Measurements from ENCODE around the gene CCDC63.
A peak's percentile ranks its signal among the peaks of the same experiment; 100 is the strongest.
"Not testable (repeated sequence)": the region's sequence is repeated elsewhere in the genome, so short reads cannot be mapped to it uniquely, and the experiment has no call there.

Gene CCDC63

DNA sequence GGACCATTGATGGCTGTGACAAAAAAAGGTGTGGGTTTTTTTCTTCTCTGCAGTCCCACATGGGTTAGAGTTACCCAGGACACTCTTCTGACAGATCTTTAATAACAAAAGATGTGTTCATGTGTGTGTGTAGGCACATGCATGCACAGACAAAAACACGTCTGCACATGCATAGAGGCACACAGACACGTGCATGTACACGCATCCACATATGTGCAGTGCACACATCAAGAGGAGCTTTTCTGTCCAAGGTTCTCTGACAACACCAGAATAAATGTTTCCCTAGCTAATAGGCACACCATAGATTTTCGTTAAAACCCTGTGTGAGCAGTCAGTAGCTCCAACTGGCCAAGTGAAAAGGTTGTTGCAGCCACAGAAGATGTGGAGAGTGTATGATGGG is 76.4 kb downstream of the CCDC63 start:
- no peak for DNase-seq (ENCODE audit: low spot score)

DNA sequence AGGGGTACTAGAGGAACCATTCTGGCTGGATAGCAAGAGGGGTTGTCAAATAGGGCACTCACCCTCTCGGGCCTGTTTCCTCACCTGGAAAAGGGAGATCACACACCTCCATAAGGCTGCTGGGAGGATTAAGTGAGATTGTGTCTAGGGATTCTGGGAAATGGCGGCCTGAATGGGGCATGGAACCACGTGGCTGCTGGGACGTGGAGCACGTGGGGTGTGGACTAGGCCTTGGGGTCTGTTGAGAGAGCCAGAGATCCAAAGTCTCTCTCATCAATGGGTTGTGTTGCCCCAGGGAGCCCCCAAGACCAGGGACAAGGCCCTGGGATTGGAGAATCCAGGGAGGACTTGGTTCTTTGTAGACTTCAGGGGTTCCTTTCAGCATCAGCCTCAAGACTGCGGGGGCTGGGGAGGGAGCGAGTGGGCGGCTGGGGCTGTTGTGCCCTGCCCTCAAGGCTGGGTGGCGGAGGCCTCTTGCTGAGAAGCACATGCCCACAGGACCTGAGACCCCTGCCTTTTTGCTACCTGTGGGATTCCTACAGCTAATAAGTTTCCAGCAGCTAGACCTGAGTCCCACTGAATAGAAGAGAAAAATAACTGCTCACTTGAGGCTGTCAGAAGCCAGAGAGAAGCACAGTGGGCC is 77.0 kb downstream of the CCDC63 start:
- DNase-seq (ENCODE audit: low spot score) = no peak

DNA sequence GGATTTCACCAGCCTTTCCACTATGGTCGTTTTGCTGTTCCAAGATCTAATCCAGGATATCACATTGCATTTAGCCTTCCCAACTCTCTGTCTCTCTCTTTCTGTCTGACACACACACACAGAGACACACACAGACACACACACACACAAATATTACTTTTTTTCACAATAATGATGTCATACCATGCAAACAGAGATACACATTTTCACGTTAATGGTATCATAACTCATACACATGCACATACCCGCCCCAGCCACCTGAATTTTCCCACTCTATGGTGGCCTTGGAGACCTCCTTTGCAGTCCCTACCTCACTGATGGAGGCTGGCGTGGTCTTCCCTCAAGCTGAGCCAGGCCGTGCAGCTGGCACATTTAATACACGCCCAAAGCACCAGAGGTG is 80.8 kb downstream of the CCDC63 start:
- no peak for DNase-seq (ENCODE audit: low spot score)

DNA sequence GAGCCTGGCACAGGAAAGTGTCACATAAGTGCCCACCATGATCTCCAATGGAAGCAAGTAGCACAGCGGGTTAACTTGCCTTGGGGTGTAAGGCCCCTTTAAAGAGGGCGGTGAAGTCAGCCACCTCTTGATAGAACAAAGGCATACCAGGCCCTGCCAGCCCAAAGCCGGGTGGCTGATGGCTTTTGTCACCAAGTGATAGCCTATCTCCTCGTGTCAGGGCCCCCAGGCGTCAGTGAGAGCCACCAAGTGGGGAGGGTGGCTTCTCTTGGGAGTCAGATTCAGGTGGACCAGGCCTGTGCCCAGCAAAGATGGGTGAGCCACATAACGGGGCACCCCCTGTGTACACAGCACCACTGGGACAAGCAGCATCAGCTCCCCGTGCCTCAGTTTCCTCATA is 81.9 kb downstream of the CCDC63 start:
- no peak for DNase-seq (ENCODE audit: low spot score)

DNA sequence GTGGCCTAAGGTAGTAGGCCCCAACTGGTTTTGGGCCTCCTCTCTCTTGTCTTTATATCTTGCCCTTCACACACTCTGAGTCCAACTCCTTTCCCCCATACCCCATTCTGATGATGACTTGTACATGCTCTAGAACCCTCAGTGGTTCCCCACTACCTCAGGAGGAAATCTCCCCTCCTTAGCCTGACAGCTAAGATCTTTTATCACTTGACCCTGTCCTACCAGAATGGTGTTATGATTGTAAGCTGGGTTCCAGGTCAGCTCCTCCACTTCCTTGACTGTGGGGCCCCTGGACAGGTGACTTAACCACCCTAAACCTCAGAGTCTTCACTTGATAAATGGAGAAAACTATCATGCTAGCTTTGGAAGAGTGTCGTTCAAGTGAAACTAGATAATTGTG is 83.0 kb downstream of the CCDC63 start:
- no peak for DNase-seq (ENCODE audit: low spot score)

DNA sequence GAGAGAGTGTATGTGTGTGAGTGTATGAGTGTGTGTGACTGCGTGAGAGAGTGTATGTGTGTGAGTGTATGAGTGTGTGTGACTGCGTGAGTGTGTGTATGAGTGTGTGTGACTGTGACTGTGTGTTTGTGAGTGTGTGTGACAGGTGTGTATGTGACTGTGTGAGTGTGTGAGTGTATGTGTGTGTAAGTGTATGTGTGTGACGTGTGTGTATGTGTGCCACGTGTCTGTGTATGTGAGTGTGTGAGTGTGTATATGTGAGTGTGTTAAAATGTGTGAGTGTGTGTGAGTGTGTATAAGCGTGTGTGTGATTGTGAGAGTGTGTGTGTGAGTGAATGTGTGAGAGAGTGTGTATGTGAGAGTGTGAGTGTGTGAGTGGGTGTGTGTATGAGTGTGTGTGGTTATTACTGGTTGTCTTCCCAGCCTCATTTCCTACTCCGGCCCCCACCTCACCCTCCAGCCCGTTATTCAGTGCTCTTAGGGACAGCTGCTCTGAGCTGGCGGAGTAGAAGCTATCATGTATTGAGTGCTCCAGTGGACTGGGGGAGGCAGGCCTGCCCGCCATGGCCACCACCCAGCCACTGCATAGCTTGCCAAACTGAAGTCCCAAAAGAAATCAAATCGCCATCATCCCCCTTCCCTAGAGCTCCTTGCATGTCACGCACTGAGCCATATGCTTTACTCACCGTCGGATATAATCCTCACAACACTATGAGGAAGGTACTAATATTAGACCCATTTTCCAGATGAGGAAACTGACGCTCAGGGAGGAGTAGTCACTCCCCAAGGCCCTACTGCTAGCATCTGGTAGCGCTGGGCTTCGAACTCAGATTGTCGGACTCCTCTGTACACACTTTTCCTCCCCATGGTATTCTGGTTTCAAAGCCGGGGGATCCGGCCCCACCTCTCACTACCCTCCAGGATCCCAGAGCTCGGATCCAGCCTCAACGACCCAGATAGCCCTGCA is 83.8 kb downstream of the CCDC63 start:
- no peak for DNase-seq (ENCODE audit: low spot score)

DNA sequence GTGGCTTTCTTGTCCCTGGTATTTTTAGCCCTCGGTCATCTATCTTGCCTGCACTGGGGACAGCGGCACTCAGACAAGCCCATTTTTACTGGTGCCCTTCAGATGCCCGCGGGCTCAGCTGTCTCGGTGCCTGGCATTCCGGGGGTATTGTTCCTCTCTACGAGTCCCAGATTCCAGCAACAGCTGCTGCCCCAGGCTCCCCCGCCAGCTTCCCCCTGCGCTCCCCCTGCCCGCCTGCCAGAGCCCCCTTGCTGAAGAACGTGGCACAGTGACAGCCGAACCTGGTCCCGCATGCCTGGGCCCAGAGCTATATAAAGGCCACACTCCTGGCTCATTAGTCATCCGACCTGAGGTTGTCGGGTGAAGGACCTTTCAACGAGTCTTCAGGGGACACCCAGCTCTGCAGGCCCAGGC is 84.5 kb downstream of the CCDC63 start:
- DNase-seq (ENCODE audit: low spot score) = no peak

DNA sequence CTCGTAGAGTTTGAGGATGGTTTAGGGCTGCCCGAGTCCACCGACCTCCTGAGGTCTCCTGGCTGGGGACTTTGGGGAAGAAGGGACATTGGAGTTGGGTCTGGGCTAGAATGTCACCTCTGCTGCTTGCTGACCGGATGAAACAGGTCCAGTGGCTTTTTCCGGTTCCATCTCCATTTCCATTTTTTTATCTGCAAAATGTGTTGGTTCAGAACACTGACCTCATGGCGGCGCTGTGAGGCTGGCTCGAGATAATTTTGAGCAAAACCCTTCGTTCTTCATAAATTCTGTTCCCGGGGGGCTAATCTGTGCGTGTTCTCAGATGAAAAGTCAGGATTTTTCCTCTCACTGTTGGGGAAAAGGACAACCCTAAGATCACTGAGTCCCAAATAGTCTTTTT is 85.3 kb downstream of the CCDC63 start:
- no peak for DNase-seq (ENCODE audit: low spot score)

DNA sequence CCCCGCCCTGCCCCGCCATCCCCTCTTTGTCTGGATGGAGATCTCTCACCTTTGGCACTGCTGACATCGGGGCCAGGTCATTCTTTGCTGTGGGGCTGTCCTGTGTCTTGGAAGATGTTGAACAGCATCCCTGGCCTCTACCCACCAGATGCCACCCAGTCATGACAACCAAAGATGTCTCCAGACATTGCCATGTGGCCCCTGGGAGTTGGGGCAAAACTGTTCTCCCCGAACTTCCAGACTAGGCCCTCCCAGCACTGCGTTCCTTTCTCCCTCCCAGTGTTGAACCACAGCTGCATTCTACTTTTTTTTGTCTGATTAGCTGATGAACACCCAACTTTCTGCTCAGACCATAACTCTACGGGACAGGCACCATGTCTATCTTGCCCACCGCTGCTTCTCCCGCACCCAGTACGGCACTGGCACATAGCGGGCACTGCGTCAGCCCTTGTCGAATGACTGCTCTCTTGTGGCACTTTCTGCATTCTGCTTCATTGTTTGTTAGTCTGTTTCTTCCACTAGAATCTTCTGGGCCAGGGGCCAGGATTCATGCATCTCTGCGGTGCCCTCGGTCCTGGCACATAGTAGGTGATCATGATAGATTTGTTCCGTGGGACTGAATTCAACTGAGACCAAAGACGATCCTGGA is 86.7 kb downstream of the CCDC63 start:
- no peak for DNase-seq (ENCODE audit: low spot score)

DNA sequence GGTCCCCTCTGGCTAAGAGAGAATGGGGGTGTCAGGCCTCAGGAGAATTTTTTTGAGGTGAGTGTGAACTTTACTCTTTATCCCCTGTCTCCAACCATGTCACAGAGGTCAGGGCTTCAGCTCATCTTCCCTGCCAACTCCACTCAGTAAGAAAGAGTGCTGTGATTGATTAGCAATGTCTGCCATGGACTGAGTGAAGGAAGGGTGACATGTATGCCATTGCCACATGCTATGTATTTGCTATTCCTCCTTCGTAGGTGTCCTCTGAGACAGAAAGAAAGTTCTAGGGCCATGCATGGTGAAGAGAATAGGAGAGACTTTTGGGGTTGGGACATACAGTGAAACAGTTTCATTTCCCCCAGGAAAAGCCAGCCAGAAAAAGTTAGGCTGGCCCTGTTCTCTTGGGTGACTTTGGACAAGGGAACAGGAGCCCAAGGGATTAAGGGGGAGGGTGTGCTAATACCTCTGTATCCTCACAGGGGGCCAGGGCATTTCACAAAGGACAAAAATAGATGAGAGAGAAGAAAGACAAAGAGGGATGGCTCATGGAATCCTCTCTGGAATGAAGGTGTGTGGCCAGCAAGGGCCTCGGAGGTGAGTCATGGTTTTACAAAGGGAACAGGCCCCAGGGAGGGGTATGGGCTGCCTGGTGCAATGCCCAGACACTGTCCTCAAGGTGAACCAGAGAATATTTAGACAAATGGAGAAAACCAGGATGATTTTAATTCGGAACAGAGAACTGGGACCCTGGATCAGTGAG is 87.5 kb downstream of the CCDC63 start:
- no peak for DNase-seq (ENCODE audit: low spot score)

DNA sequence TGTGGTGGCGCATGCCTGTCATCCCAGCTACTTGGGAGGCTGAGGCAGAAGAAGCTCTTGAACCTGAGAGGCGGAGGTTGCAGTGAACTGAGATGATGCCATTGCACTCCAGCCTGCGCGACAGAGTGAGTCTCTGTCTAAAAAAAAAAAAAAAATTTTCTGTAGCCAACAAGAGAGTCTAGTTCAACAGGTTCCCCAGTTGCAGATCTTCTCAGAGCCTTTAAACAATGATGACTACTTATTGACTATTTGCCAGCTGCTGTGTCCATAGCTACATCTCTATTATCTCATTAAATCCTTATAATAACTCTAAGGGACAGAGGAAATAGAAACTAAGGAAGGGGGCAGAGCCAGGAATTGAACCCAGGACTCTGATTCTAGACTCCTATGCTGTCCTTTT is 88.8 kb downstream of the CCDC63 start:
- no peak for DNase-seq (ENCODE audit: low spot score)

DNA sequence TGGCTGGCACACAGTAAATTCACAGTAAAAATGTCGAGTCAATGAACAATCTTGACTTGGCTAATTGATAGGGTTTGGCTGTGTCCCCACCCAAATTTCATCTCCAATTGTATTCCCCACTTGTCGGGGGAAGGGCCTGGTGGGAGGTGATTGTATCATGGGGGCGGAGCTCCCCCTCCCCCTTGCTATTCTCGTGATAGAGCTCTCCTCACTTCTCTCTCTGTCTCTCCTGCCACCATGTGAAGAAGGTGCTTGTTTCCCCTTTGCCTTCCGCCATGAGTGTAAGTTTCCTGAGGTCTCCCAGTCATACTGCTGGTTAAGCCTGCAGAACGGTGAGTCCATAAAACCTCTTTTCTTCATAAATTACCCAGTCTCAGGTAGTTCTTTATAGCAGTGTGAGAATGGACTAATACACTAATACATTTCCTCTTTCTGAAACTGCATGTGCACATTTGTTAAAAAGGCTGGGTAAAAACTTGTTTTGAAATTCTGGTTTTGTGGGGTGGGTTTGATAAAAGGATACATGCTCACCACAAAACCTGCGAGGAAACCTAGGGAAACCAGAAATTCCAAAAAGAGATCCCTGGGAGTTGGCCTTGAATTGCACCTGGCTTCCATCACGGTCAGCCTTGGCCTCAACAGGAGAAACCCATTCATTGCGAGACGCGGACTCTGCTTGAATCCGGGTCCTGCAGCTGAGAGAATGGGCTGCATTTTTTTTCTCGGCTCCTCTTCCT is 89.7 kb downstream of the CCDC63 start:
- DNase-seq (ENCODE audit: low spot score) = no peak

DNA sequence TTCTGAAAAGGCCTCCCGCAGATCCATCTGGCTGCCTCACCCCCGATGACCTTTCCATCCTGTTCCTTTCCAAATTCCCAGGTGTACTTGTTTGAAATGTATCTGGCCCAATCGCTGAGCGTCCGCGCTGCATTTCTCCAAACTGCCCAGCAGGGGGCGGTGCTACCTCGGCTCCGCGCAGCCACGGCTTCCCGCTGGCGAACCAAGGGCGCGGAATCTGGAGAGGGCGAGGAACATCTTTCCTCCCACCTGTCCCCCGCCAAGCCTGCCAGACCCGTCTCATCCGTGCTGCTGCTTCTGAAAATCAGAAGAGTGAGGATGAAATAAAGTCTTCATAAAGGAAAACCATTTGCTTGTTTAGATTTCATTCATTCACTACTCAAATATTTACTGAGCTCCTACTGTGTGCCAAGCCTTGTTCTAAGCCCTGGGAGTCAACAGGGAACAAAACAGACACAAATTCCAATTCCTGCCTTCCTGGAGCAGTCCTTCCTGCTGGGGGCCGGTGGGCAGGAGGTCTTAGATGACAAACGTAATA is 90.4 kb downstream of the CCDC63 start:
- peak; percentile 16 for DNase-seq (ENCODE audit: low spot score)

DNA sequence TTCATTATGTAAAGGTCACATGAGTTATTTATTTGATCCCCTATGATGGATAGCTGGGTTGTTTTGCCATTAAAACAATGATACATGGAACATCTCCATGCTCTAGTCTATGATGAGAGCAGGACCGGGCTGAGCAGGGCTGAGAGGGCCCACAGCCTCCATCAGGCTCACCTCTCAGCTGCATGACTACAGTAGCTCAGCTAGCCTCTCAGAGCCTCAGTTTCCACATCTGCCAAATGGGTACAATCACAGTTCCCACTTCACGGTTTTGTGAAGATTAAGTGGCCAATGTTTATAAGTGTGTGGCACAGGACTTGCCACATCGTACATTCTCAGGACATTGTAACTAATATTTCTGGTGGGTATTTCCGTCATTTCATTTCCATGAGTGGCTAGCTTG is 93.5 kb downstream of the CCDC63 start:
- DNase-seq (ENCODE audit: low spot score) = no peak

DNA sequence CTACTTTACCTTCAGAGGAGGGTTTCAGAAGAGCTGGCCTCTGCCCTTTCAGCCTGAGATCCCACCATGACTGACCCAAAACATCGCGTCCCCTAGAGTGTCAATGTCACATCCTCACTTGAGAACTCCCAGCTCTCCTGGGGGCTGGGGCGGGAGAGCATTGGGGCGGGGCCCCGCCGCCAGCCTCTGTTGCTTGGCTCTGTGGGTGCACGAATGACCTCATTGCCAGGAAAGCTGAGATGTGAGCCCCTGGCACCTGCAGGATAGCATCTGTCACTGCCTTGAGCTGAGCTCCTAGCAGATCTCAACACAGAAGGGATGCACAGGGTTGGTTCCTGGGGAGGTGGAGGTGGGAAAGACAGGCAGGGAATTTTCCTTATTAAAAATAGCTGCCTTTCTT is 94.1 kb downstream of the CCDC63 start:
- no peak for DNase-seq (ENCODE audit: low spot score)

DNA sequence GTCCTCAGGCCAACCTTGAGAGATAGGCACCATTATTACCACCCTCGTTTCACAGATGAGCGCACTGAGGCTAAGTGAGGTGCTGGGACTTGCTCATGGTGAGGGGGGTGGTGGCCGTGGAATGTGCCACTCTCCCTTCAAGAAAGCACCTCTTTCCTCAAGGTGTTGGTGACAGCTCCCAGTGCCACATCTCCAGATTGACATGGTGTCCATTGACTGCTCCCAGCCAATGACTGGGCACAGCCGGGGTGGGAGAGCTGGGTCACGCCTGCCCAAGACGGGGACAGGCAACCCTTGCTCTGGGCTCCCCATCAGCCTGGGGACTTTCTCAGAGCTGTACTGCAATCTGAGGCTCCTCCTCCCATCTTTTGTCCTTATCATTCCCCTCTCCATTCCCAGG is 94.6 kb downstream of the CCDC63 start:
- no peak for DNase-seq (ENCODE audit: low spot score)

DNA sequence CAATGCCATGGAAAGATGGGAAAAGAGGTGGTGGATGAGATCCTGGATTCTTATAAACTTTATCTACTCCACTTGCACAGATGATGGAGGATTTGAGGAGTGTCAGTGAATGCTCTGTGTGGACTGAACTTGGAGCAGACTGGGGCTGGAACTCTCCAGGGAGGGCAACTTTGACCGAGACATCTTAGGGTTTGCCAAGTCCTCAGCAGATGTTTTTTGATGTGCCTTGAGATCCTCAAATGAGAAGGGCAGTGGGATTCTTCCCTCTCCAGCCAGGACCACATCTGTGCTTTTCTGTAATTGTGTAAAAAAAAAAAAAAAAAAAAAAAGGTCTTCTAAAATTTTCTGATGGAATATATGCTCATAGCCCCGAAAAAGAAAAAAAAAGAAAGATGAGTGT is 96.6 kb downstream of the CCDC63 start:
- DNase-seq (ENCODE audit: low spot score) = no peak

DNA sequence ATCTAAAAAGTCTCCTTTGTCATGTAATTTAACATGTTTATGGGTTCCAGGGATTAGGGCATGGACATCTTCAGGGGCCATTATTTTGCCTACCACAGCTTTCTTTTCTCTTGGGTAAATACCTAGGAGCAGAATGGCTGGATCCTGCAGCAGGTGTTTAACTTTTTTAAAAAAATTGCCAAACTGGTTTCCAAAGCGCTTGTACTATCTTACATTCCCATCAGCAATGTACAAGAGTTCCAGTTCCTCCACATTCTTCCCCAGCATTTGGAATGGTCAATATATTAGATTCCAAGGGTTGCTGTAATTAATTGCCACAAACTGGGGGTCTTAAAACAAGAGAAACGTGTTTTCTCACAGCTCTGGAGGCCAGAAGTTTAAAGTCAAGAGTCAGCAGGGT is 101.3 kb downstream of the CCDC63 start:
- DNase-seq (ENCODE audit: low spot score) = no peak

DNA sequence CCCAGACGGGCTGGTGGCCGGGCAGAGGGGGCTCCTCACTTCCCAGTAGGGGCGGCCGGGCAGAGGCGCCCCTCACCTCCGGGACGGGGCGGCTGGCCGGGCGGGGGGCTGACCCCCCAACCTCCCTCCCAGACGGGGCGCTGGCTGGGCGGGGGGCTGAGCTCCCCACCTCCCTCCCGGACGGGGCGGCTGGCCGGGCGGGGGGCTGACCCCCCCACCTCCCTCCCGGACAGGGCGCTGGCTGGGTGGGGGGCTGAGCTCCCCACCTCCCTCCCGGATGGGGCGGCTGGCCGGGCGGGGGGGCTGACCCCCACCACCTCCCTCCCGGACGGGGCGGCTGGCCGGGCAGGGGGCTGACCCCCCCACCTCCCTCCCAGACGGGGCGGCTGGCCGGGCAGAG is 103.7 kb downstream of the CCDC63 start:
- DNase-seq (ENCODE audit: low spot score) = not testable (repeated sequence)

DNA sequence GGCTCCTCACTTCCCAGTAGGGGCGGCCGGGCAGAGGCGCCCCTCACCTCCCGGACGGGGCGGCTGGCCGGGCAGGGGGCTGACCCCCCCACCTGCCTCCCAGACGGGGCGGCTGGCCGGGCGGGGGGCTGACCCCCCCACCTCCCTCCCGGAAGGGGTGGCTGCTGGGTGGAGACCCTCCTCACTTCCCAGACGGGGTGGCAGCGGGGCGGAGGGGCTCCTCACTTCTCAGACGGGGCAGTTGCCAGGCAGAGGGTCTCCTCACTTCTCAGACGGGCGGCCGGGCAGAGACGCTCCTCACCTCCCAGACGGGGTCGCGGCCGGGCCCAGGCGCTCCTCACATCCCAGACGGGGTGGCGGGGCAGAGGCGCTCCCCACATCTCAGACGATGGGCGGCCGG is 104.1 kb downstream of the CCDC63 start:
- DNase-seq (ENCODE audit: low spot score) = not testable (repeated sequence)
